Measurements from ENCODE around the gene MISP. TPM values are rescaled to one million over a fixed set of nuclear protein-coding genes. Genes with fewer than 3 reads are reported as not detected.

MISP gene
- total and polyA plus RNA-seq, 10 of the 15 experiments (the other 5 are each of a cell fraction or from before 2014, with no cell fraction given), result not detected

DNA sequence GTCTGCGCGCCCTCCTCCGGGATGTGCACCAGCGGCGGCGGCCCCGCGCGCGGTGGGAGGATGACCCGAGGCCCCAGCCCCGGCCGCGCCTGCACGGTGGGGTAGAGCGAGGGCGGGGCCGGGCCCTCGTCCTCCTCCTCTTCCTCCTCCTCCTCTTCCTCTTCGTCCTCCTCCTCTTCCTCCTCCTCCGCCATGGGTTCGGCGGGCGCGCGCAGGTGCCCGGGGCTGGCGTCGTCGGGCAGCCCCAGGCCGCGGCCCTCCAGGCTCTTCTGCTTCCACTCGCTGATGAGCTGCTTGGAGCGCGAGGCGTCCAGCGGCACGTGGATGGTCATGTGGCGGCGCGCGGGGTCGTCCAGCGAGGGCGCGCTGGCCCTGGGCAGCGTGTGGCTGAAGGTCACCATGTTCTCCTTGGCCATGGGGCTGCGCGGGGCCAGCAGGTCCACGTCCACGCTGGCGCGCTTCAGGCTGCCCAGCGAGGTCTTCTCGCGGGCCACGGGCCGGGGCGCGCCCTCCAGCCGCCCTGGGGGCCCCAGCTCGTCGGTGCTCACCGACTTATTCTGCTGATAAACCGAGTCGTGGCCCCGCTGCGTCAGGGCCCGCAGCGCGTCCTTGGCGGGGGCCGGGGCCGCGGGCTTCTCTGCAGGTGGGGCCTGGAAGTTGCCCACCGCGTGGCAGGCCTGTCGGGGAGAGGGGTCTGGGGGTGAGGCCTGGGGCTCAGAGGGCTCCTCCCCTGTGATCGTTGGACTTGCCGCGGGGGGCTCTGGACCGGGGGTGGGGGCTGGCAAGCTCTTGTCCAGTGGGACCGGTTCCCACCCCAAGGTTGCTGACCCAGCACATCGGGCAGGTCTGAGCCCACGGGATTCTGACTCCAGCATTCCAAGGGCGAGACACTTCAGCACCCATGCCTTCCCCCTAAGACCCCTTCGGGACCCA, 62.6 kb downstream of the MISP start (continued):
- TF ChIP-seq ZZZ3 (IDR thresholded peaks at IDR 0.05; ENCODE audit: control insufficient read depth, insufficient read length, low read depth) (no peak), RCOR1 (conservative IDR thresholded peaks at IDR 0.05; ENCODE audit: low read depth, low read length) (no peak), BHLHE40 (IDR thresholded peaks at IDR 0.05; ENCODE audit: borderline replicate concordance in 1 of 2, low read depth in 2 of 2, low read length in 1 of 2) (no peak), BCL11A (IDR thresholded peaks at IDR 0.05; ENCODE audit: low read depth, low read length) (peak; percentile 17), TBL1XR1 (IDR thresholded peaks at IDR 0.05; ENCODE audit: low read depth, low read length) (no peak), SPI1 (IDR thresholded peaks at IDR 0.05; ENCODE audit: borderline replicate concordance, insufficient read depth, low read depth, low read length) (no peak), KAT2A (conservative IDR thresholded peaks at IDR 0.05; ENCODE audit: control insufficient read depth, low read depth, low read length) (no peak), HDAC2 (IDR thresholded peaks at IDR 0.05) (peak; percentile 36; the same call in 1 of the 2 replicates), POLR2AphosphoS5 (IDR thresholded peaks at IDR 0.05; ENCODE audit: low read length) (peak; percentile 26; the same call in 1 of the 2 replicates), NR2C2 (IDR thresholded peaks at IDR 0.05; ENCODE audit: borderline replicate concordance, control insufficient read depth, insufficient read length, low read depth) (no peak), POLR2AphosphoS2 (IDR thresholded peaks at IDR 0.05; ENCODE audit: low read depth, low read length) (0 out of 2 replicates have a peak, but pooled peaks have one; percentile 42), EGR1 (IDR thresholded peaks at IDR 0.05; ENCODE audit: borderline replicate concordance in 1 of 2, low read depth in 2 of 2, low read length in 2 of 2) (no peak), IKZF2 (IDR thresholded peaks at IDR 0.05) (no peak), YY1 (IDR thresholded peaks at IDR 0.05; ENCODE audit: low read depth, low read length) (no peak), RAD21 (IDR thresholded peaks at IDR 0.05; ENCODE audit: insufficient read depth, low read depth, low read length) (no peak), NFIC (IDR thresholded peaks at IDR 0.05; ENCODE audit: low read depth, low read length) (no peak), SREBF1 (IDR thresholded peaks at IDR 0.05; ENCODE audit: low read length) (no peak), MXI1 (IDR thresholded peaks at IDR 0.05; ENCODE audit: low read depth, low read length) (no peak), TCF7 (IDR thresholded peaks at IDR 0.05; ENCODE audit: borderline replicate concordance) (no peak), CHD4 (IDR thresholded peaks at IDR 0.05) (no peak), TCF3 (IDR thresholded peaks at IDR 0.05; ENCODE audit: borderline replicate concordance, insufficient read depth, low read depth, low read length) (0 out of 2 replicates have a peak, but pooled peaks have one; percentile 13), POLR2A (IDR thresholded peaks at IDR 0.05; ENCODE audit: low read depth, low read length) (peak; percentile 56)

MicroRNAs encoded within 50 kb of the gene (microRNA counts, 767-probe panel; counts per million panel counts)
- microRNA hsa-miR-3187-3p, result 55.3 counts per million

Small RNAs within 50 kb of the gene (microRNA-seq; reads per million reads assigned to microRNA genes)
- gene MIR3187 (85.6 reads per million, percentile 73 among the genes with 10 or more reads in this experiment), gene MIR4745 (24.7 reads per million, percentile 59 among the genes with 10 or more reads in this experiment)

Small RNAs within 50 kb of the gene (small RNA-seq; reads per million reads assigned to genes)
- gene MIR3187, result not detected

Other genes starting within 250 kb of the MISP start
Only the 7 nearest of the 24 such genes appear.
- 81.3 and 100 TPM in 2 replicates for gene RNF126, start 87.9 kb upstream of the MISP start, total RNA-seq (2014; rRNA removed)
- gene RNF126, start 87.9 kb upstream of the MISP start, total RNA-seq (2014; rRNA removed; fragmentation: Illumina TruSeq; extraction: Trizol), result 13.5 and 19.2 TPM in 2 replicates
- 78.3 and 90.2 TPM in 2 replicates for gene RNF126, start 87.9 kb upstream of the MISP start, total RNA-seq (2021)
- gene RNF126, start 87.9 kb upstream of the MISP start, polyA plus RNA-seq (2011; rRNA removed), result 4.5 and 8.9 TPM in 2 replicates
- 0.90 and 5.2 TPM in 2 replicates for gene RNF126, start 87.9 kb upstream of the MISP start, polyA plus RNA-seq (2014; fragmentation: Illumina TruSeq; extraction: Trizol)
- gene RNF126, start 87.9 kb upstream of the MISP start, polyA plus RNA-seq (2014; fragmentation: Nextera tagmentation; extraction: Ambion mirVana), result under 1 TPM; 0.45 to 0.73 TPM
- gene RNF126, start 87.9 kb upstream of the MISP start, polyA plus RNA-seq (2014; rRNA removed), result 84.2 and 98.4 TPM in 2 replicates
- gene RNF126, start 87.9 kb upstream of the MISP start, polyA plus RNA-seq (2016; fragmentation: Nextera tagmentation; extraction: Ambion mirVana), result 10 to 100 TPM; 81.9 to 85.7 TPM
- gene FSTL3, start 74.7 kb upstream of the MISP start, total RNA-seq (2014; rRNA removed), result 10.2 and 10.3 TPM in 2 replicates
- gene FSTL3, start 74.7 kb upstream of the MISP start, total RNA-seq (2014; rRNA removed; fragmentation: Illumina TruSeq; extraction: Trizol), result 4.3 and 4.5 TPM in 2 replicates
- 10.9 and 12.0 TPM in 2 replicates for gene FSTL3, start 74.7 kb upstream of the MISP start, total RNA-seq (2021)
- 8.4 and 13.5 TPM in 2 replicates for gene FSTL3, start 74.7 kb upstream of the MISP start, polyA plus RNA-seq (2011; rRNA removed)
- 2.4 and 2.7 TPM in 2 replicates for gene FSTL3, start 74.7 kb upstream of the MISP start, polyA plus RNA-seq (2014; fragmentation: Illumina TruSeq; extraction: Trizol)
- under 1 TPM; 0.42 to 0.79 TPM for gene FSTL3, start 74.7 kb upstream of the MISP start, polyA plus RNA-seq (2014; fragmentation: Nextera tagmentation; extraction: Ambion mirVana)
- gene FSTL3, start 74.7 kb upstream of the MISP start, polyA plus RNA-seq (2014; rRNA removed), result 10.5 and 12.5 TPM in 2 replicates
- 1 to 10 TPM; 2.4 TPM for gene FSTL3, start 74.7 kb upstream of the MISP start, polyA plus RNA-seq (2016; fragmentation: Nextera tagmentation; extraction: Ambion mirVana)
- not detected in 2 replicates for gene PRSS57, start 55.7 kb upstream of the MISP start, total RNA-seq (2014; rRNA removed)
- gene PRSS57, start 55.7 kb upstream of the MISP start, total RNA-seq (2014; rRNA removed; fragmentation: Illumina TruSeq; extraction: Trizol), result not detected in 2 replicates
- not detected in 2 replicates for gene PRSS57, start 55.7 kb upstream of the MISP start, total RNA-seq (2021)
- not detected in 2 replicates for gene PRSS57, start 55.7 kb upstream of the MISP start, polyA plus RNA-seq (2011; rRNA removed)
- not detected in 2 replicates for gene PRSS57, start 55.7 kb upstream of the MISP start, polyA plus RNA-seq (2014; fragmentation: Illumina TruSeq; extraction: Trizol)
- gene PRSS57, start 55.7 kb upstream of the MISP start, polyA plus RNA-seq (2014; fragmentation: Nextera tagmentation; extraction: Ambion mirVana), result not detected
- gene PRSS57, start 55.7 kb upstream of the MISP start, polyA plus RNA-seq (2014; rRNA removed), result not detected in 2 replicates
- not detected for gene PRSS57, start 55.7 kb upstream of the MISP start, polyA plus RNA-seq (2016; fragmentation: Nextera tagmentation; extraction: Ambion mirVana)
- 0.38 and 0.62 TPM in 2 replicates for gene PALM, start 42.2 kb upstream of the MISP start, total RNA-seq (2014; rRNA removed)
- 0.14 and 0.18 TPM in 2 replicates for gene PALM, start 42.2 kb upstream of the MISP start, total RNA-seq (2014; rRNA removed; fragmentation: Illumina TruSeq; extraction: Trizol)
- 0.37 and 0.95 TPM in 2 replicates for gene PALM, start 42.2 kb upstream of the MISP start, total RNA-seq (2021)
- 0.24 and 0.60 TPM in 2 replicates for gene PALM, start 42.2 kb upstream of the MISP start, polyA plus RNA-seq (2011; rRNA removed)
- gene PALM, start 42.2 kb upstream of the MISP start, polyA plus RNA-seq (2014; fragmentation: Illumina TruSeq; extraction: Trizol), result 0.13 TPM in 1 of 2 replicates, not detected in the other
- gene PALM, start 42.2 kb upstream of the MISP start, polyA plus RNA-seq (2014; fragmentation: Nextera tagmentation; extraction: Ambion mirVana), result not detected
- gene PALM, start 42.2 kb upstream of the MISP start, polyA plus RNA-seq (2014; rRNA removed), result 0.16 and 0.28 TPM in 2 replicates
- under 1 TPM; 0.09 to 0.16 TPM for gene PALM, start 42.2 kb upstream of the MISP start, polyA plus RNA-seq (2016; fragmentation: Nextera tagmentation; extraction: Ambion mirVana)
- 179 and 217 TPM in 2 replicates for gene PTBP1, start 46.3 kb downstream of the MISP start, total RNA-seq (2014; rRNA removed)
- gene PTBP1, start 46.3 kb downstream of the MISP start, total RNA-seq (2014; rRNA removed; fragmentation: Illumina TruSeq; extraction: Trizol), result 78.0 and 93.5 TPM in 2 replicates
- gene PTBP1, start 46.3 kb downstream of the MISP start, total RNA-seq (2021), result 464 and 532 TPM in 2 replicates
- 38.2 and 161 TPM in 2 replicates for gene PTBP1, start 46.3 kb downstream of the MISP start, polyA plus RNA-seq (2011; rRNA removed)
- gene PTBP1, start 46.3 kb downstream of the MISP start, polyA plus RNA-seq (2014; fragmentation: Illumina TruSeq; extraction: Trizol), result 178 and 225 TPM in 2 replicates
- gene PTBP1, start 46.3 kb downstream of the MISP start, polyA plus RNA-seq (2014; fragmentation: Nextera tagmentation; extraction: Ambion mirVana), result 10 to 100 TPM; 13.1 to 31.6 TPM
- gene PTBP1, start 46.3 kb downstream of the MISP start, polyA plus RNA-seq (2014; rRNA removed), result 218 and 343 TPM in 2 replicates
- gene PTBP1, start 46.3 kb downstream of the MISP start, polyA plus RNA-seq (2016; fragmentation: Nextera tagmentation; extraction: Ambion mirVana), result 100 to 1,000 TPM; 285 to 330 TPM
- not detected in 2 replicates for gene PLPPR3, start 70.8 kb downstream of the MISP start, total RNA-seq (2014; rRNA removed)
- not detected in 2 replicates for gene PLPPR3, start 70.8 kb downstream of the MISP start, total RNA-seq (2014; rRNA removed; fragmentation: Illumina TruSeq; extraction: Trizol)
- not detected in 2 replicates for gene PLPPR3, start 70.8 kb downstream of the MISP start, total RNA-seq (2021)
- not detected in 2 replicates for gene PLPPR3, start 70.8 kb downstream of the MISP start, polyA plus RNA-seq (2011; rRNA removed)
- not detected in 2 replicates for gene PLPPR3, start 70.8 kb downstream of the MISP start, polyA plus RNA-seq (2014; fragmentation: Illumina TruSeq; extraction: Trizol)
- not detected for gene PLPPR3, start 70.8 kb downstream of the MISP start, polyA plus RNA-seq (2014; fragmentation: Nextera tagmentation; extraction: Ambion mirVana)
- gene PLPPR3, start 70.8 kb downstream of the MISP start, polyA plus RNA-seq (2014; rRNA removed), result not detected in 2 replicates
- under 1 TPM in 1 of 2 experiments, not detected in 1; 0.07 TPM for gene PLPPR3, start 70.8 kb downstream of the MISP start, polyA plus RNA-seq (2016; fragmentation: Nextera tagmentation; extraction: Ambion mirVana)
- gene AZU1, start 76.7 kb downstream of the MISP start, total RNA-seq (2014; rRNA removed), result not detected in 2 replicates
- gene AZU1, start 76.7 kb downstream of the MISP start, total RNA-seq (2014; rRNA removed; fragmentation: Illumina TruSeq; extraction: Trizol), result not detected in 2 replicates
- not detected in 2 replicates for gene AZU1, start 76.7 kb downstream of the MISP start, total RNA-seq (2021)
- gene AZU1, start 76.7 kb downstream of the MISP start, polyA plus RNA-seq (2011; rRNA removed), result not detected in 2 replicates
- not detected in 2 replicates for gene AZU1, start 76.7 kb downstream of the MISP start, polyA plus RNA-seq (2014; fragmentation: Illumina TruSeq; extraction: Trizol)
- not detected for gene AZU1, start 76.7 kb downstream of the MISP start, polyA plus RNA-seq (2014; fragmentation: Nextera tagmentation; extraction: Ambion mirVana)
- gene AZU1, start 76.7 kb downstream of the MISP start, polyA plus RNA-seq (2014; rRNA removed), result 0.27 TPM in 1 of 2 replicates, not detected in the other
- gene AZU1, start 76.7 kb downstream of the MISP start, polyA plus RNA-seq (2016; fragmentation: Nextera tagmentation; extraction: Ambion mirVana), result not detected

All from GM12878 (cell line).